Liver (tissue), 10 donors: ENCODE data around the gene KRT32. TPM values are rescaled to one million over a fixed set of nuclear protein-coding genes. Genes with fewer than 3 reads are reported as not detected.

Experiments used
- DNase-seq: peaks from one replicate; pipeline ENCODE4 v3.0.0-alpha.2; 2017; ENCODE audit warnings: low spot score
- H3K27ac ChIP-seq, 2 donors: one replicate each; pipeline ENCODE4 v1.7.0; 2013; ENCODE audit warnings: inconsistent platforms in 2 of 2, low read length in 2 of 2, control low read depth in 1 of 2, low read depth in 1 of 2, mild to moderate bottlenecking in 1 of 2
- H3K27me3 ChIP-seq, 4 donors: one replicate each; pipeline versions ENCODE4 v1.6.1 to v1.7.0; 2013; ENCODE audit warnings: low read length in 3 of 4, inconsistent platforms in 1 of 4, mild to moderate bottlenecking in 1 of 4, moderate library complexity in 1 of 4; ENCODE audit not compliant: control insufficient read depth in 4 of 4, insufficient read depth in 4 of 4
- H3K36me3 ChIP-seq, 4 donors: one replicate each; pipeline versions ENCODE4 v1.6.1 to v1.7.0; 2013; ENCODE audit warnings: low read length in 3 of 4, mild to moderate bottlenecking in 3 of 4, low read depth in 1 of 4, moderate library complexity in 1 of 4; ENCODE audit not compliant: control insufficient read depth in 4 of 4, insufficient read depth in 3 of 4
- H3K4me1 ChIP-seq, 4 donors: one replicate each; pipeline versions ENCODE4 v1.6.1 to v1.7.0; 2013; ENCODE audit warnings: low read length in 3 of 4, mild to moderate bottlenecking in 3 of 4, moderate library complexity in 1 of 4; ENCODE audit not compliant: control insufficient read depth in 4 of 4, insufficient read depth in 4 of 4
- H3K4me3 ChIP-seq, 3 donors: one replicate each; pipeline versions ENCODE4 v1.6.1 to v1.7.0; 2013; ENCODE audit warnings: low read length in 3 of 3, control low read depth in 1 of 3, low read depth in 1 of 3, mild to moderate bottlenecking in 1 of 3
- H3K9ac ChIP-seq, 2 donors: one replicate each; pipeline ENCODE4 v1.7.0; 2013; ENCODE audit warnings: low read length in 2 of 2, mild to moderate bottlenecking in 2 of 2, moderate library complexity in 2 of 2, control low read depth in 1 of 2, low read depth in 1 of 2
- H3K9me3 ChIP-seq, 4 donors: one replicate each; pipeline versions ENCODE4 v1.6.1 to v1.7.0; 2013; ENCODE audit warnings: low read length in 3 of 4; ENCODE audit not compliant: control insufficient read depth in 4 of 4
- ATF3 ChIP-seq: IDR thresholded peaks from 2 replicates; pipeline ENCODE4 v1.6.1; 2016; ENCODE audit warnings: antibody characterized with exemption
- HNF4A ChIP-seq, 2 donors: conservative IDR thresholded peaks; 2 replicates each; pipeline ENCODE4 v1.6.1; 2016; ENCODE audit warnings: antibody characterized with exemption in 2 of 2, mild to moderate bottlenecking in 2 of 2
- NR2F2 ChIP-seq: IDR thresholded peaks from 2 replicates; pipeline ENCODE4 v1.6.1; 2016; ENCODE audit warnings: antibody characterized with exemption
- SP1 ChIP-seq: IDR thresholded peaks from 2 replicates; pipeline ENCODE4 v1.6.1; 2018; ENCODE audit warnings: antibody characterized with exemption, mild to moderate bottlenecking
- WGBS: extraction: QIAGEN DNeasy Blood & Tissue Kit; methylation state at CpG from one replicate; pipeline ENCODE4 v1.1.7; 2013; 5-methylcytosine and 5-hydroxymethylcytosine counted together
- polyA plus RNA-seq, 2 donors: library from polyadenylated mRNA; stranded (reverse) in 1 of 2; unstranded in 1 of 2; fragments of 200-250 nt in 1 of 2; fragments of >200 nt in 1 of 2; fragmentation: Nextera tagmentation in 1 of 2; extraction: Ambion mirVana in 1 of 2; gene quantifications; one replicate each; pipeline versions ENCODE4 v1.2.1 to v1.2.3, GENCODE V29; 2013 to 2015
- small RNA-seq: library from RNA; depleted of rRNA; stranded (forward); fragments of <200 nt; gene quantifications from one replicate; pipeline ENCODE3, GENCODE V24; 2014
- total RNA-seq, 2 donors: library from RNA; depleted of rRNA; stranded (reverse); fragments of >200 nt; gene quantifications; one replicate each; pipeline ENCODE4 v1.2.3, GENCODE V29; 2014
- donor health status: healthy.
- donor health status: healthy.
- donor health status: healthy.
- donor health status: healthy.
- donor health status: healthy.

Gene KRT32
- total and polyA plus RNA-seq, 4 donors = not detected

GRCh38 chr17:41411072-41411840 is 55.9 kb downstream of the KRT32 start:
- Histone ChIP-seq H3K27ac (no peak overlapping the region), H3K36me3 (no peaks in the 10 kb centered on the region), H3K4me1 (peaks cover 0 to 11% (median 5%) of the 10 kb centered on the region in 4 donors), H3K27me3 (no peaks in the 10 kb centered on the region), H3K9me3 (no peaks in the 10 kb centered on the region), H3K9ac (no peak overlapping the region), H3K4me3 (no peak overlapping the region)
- no peak for DNase-seq
- TF ChIP-seq SP1 (no peak), ATF3 (no peak), HNF4A (conservative IDR thresholded peaks at IDR 0.05) (no peak), NR2F2 (no peak)
- WGBS = 92% methylated on average over 20 of the region's 20 CpGs

Small RNAs within 50 kb of the gene (small RNA-seq; reads per million reads assigned to genes)
- gene RNU2-32P = 0.40 reads per million, percentile 44 among the genes with 10 or more reads in this experiment

Other genes starting within 250 kb of the KRT32 start
- gene KRTAP9-2, start 240.7 kb downstream of the KRT32 start, total RNA-seq = not detected
- not detected for gene KRTAP9-2, start 240.7 kb downstream of the KRT32 start, polyA plus RNA-seq
- not detected for gene KRTAP9-3, start 234.9 kb downstream of the KRT32 start, total RNA-seq
- not detected for gene KRTAP9-3, start 234.9 kb downstream of the KRT32 start, polyA plus RNA-seq
- gene KRTAP9-8, start 229.4 kb downstream of the KRT32 start, total RNA-seq = not detected
- not detected for gene KRTAP9-8, start 229.4 kb downstream of the KRT32 start, polyA plus RNA-seq
- gene KRTAP9-4, start 217.7 kb downstream of the KRT32 start, total RNA-seq = not detected
- not detected for gene KRTAP9-4, start 217.7 kb downstream of the KRT32 start, polyA plus RNA-seq
- gene KRTAP9-9, start 212.0 kb downstream of the KRT32 start, total RNA-seq = not detected
- gene KRTAP9-9, start 212.0 kb downstream of the KRT32 start, polyA plus RNA-seq = not detected
- not detected for gene KRTAP9-6, start 202.0 kb downstream of the KRT32 start, total RNA-seq
- not detected for gene KRTAP9-6, start 202.0 kb downstream of the KRT32 start, polyA plus RNA-seq
- gene KRTAP9-7, start 191.7 kb downstream of the KRT32 start, total RNA-seq = not detected
- gene KRTAP9-7, start 191.7 kb downstream of the KRT32 start, polyA plus RNA-seq = not detected
- gene KRTAP29-1, start 164.5 kb downstream of the KRT32 start, total RNA-seq = not detected
- gene KRTAP29-1, start 164.5 kb downstream of the KRT32 start, polyA plus RNA-seq = not detected
- gene KRTAP16-1, start 158.1 kb downstream of the KRT32 start, total RNA-seq = not detected
- not detected for gene KRTAP16-1, start 158.1 kb downstream of the KRT32 start, polyA plus RNA-seq
- not detected for gene KRTAP17-1, start 151.7 kb downstream of the KRT32 start, total RNA-seq
- gene KRTAP17-1, start 151.7 kb downstream of the KRT32 start, polyA plus RNA-seq = not detected
- gene KRT33A, start 116.6 kb downstream of the KRT32 start, total RNA-seq = not detected
- not detected for gene KRT33A, start 116.6 kb downstream of the KRT32 start, polyA plus RNA-seq
- gene KRT33B, start 97.6 kb downstream of the KRT32 start, total RNA-seq = not detected
- not detected for gene KRT33B, start 97.6 kb downstream of the KRT32 start, polyA plus RNA-seq
- gene KRT34, start 85.1 kb downstream of the KRT32 start, total RNA-seq = not detected
- gene KRT34, start 85.1 kb downstream of the KRT32 start, polyA plus RNA-seq = not detected
- not detected for gene KRT31, start 69.8 kb downstream of the KRT32 start, total RNA-seq
- gene KRT31, start 69.8 kb downstream of the KRT32 start, polyA plus RNA-seq = not detected
- gene KRT37, start 42.8 kb downstream of the KRT32 start, total RNA-seq = not detected
- not detected for gene KRT37, start 42.8 kb downstream of the KRT32 start, polyA plus RNA-seq
- not detected for gene KRT38, start 26.4 kb downstream of the KRT32 start, total RNA-seq
- gene KRT38, start 26.4 kb downstream of the KRT32 start, polyA plus RNA-seq = not detected
- gene KRT35, start 13.8 kb upstream of the KRT32 start, total RNA-seq = not detected
- not detected for gene KRT35, start 13.8 kb upstream of the KRT32 start, polyA plus RNA-seq
- under 1 TPM in 1 of 2 donors, not detected in 1; 0.05 TPM for gene KRT36, start 22.5 kb upstream of the KRT32 start, total RNA-seq
- not detected for gene KRT36, start 22.5 kb upstream of the KRT32 start, polyA plus RNA-seq
- gene KRT13, start 38.2 kb upstream of the KRT32 start, total RNA-seq = 1 to 10 TPM in 1 of 2 donors, not detected in 1; 3.7 TPM
- 1 to 10 TPM in 1 of 2 donors, under 1 TPM in 1; 0.13 to 2.8 TPM for gene KRT13, start 38.2 kb upstream of the KRT32 start, polyA plus RNA-seq
- not detected for gene KRT15, start 51.5 kb upstream of the KRT32 start, total RNA-seq
- gene KRT15, start 51.5 kb upstream of the KRT32 start, polyA plus RNA-seq = under 1 TPM in 1 of 2 donors, not detected in 1; 0.14 TPM
- gene KRT19, start 60.9 kb upstream of the KRT32 start, total RNA-seq = 1 to 10 TPM; 3.1 to 3.4 TPM
- 1 to 10 TPM; 3.8 to 5.8 TPM for gene KRT19, start 60.9 kb upstream of the KRT32 start, polyA plus RNA-seq
- gene KRT9, start 104.7 kb upstream of the KRT32 start, total RNA-seq = not detected
- not detected for gene KRT9, start 104.7 kb upstream of the KRT32 start, polyA plus RNA-seq
- not detected for gene KRT14, start 119.5 kb upstream of the KRT32 start, total RNA-seq
- gene KRT14, start 119.5 kb upstream of the KRT32 start, polyA plus RNA-seq = not detected
- gene KRT16, start 145.4 kb upstream of the KRT32 start, total RNA-seq = not detected
- gene KRT16, start 145.4 kb upstream of the KRT32 start, polyA plus RNA-seq = not detected
- gene KRT17, start 157.2 kb upstream of the KRT32 start, total RNA-seq = not detected
- gene KRT17, start 157.2 kb upstream of the KRT32 start, polyA plus RNA-seq = under 1 TPM in 1 of 2 donors, not detected in 1; 0.15 TPM
- gene EIF1, start 221.5 kb upstream of the KRT32 start, total RNA-seq = 10 to 100 TPM; 56.5 to 61.0 TPM
- 100 to 1,000 TPM; 258 to 755 TPM for gene EIF1, start 221.5 kb upstream of the KRT32 start, polyA plus RNA-seq
- gene GAST, start 244.9 kb upstream of the KRT32 start, total RNA-seq = not detected
- not detected for gene GAST, start 244.9 kb upstream of the KRT32 start, polyA plus RNA-seq